Measurements from ENCODE around the gene ETFB. TPM values are rescaled to one million over a fixed set of nuclear protein-coding genes. Genes with fewer than 3 reads are reported as not detected.

The ETFB gene
- total RNA-seq, 4 donors from 2014 or later = 18.8 to 56.6 (median 32.8) TPM

GRCh38 chr19:51318687-51319648 is 47.2 kb downstream of the ETFB start:
- TF ChIP-seq CTCF (IDR thresholded peaks at IDR 0.05) (no peak), POLR2A (IDR thresholded peaks at IDR 0.05) (no peak)
- H3K27me3 ChIP-seq = no peaks in the 10 kb centered on the region
- intact Hi-C loops (cut with DNase I; ENCODE audit: low total_unique reads) = no loop called here

GRCh38 chr19:51317968-51318367 is 48.2 kb downstream of the ETFB start:
- DNase-seq = no peak
- Histone ChIP-seq H3K27ac (no peak overlapping the region), H3K36me3 (no peaks in the 10 kb centered on the region), H3K27me3 (no peaks in the 10 kb centered on the region), H3K4me1 (no peaks in the 10 kb centered on the region), H3K4me3 (no peak overlapping the region), H3K9me3 (no peaks in the 10 kb centered on the region)
- TF ChIP-seq CTCF (IDR thresholded peaks at IDR 0.05) (no peak), POLR2A (IDR thresholded peaks at IDR 0.05) (no peak)
- intact Hi-C loops (cut with DNase I; ENCODE audit: low total_unique reads) = no loop called here

More at GRCh38 chr19:51318687-51319648, 47.2 kb downstream of the ETFB start:
- no peak overlapping the region for H3K4me3 ChIP-seq
- no peaks in the 10 kb centered on the region for H3K9me3 ChIP-seq
- H3K36me3 ChIP-seq = no peaks in the 10 kb centered on the region
- H3K27ac ChIP-seq = no peak overlapping the region
- no peak for DNase-seq
- no peaks in the 10 kb centered on the region for H3K4me1 ChIP-seq

- no peaks in the 10 kb centered on the region for H3K4me1 ChIP-seq
- H3K36me3 ChIP-seq = no peaks in the 10 kb centered on the region
- H3K4me3 ChIP-seq = no peak overlapping the region
- H3K27me3 ChIP-seq = no peaks in the 10 kb centered on the region
- no peaks in the 10 kb centered on the region for H3K9me3 ChIP-seq
- H3K27ac ChIP-seq = no peak overlapping the region
- TF ChIP-seq CTCF (IDR thresholded peaks at IDR 0.05) (no peak), POLR2A (IDR thresholded peaks at IDR 0.05) (no peak)
- DNase-seq = no peak
- intact Hi-C loops (cut with DNase I; ENCODE audit: low total_unique reads) = no loop called here
These were observed 48.8 kb downstream of the ETFB start for GRCh38 chr19:51317376-51317775.

- DNase-seq = no peak
- H3K27me3 ChIP-seq = peaks cover 0 to 5% of the 10 kb centered on the region in 2 donors
- TF ChIP-seq POLR2A (IDR thresholded peaks at IDR 0.05) (no peak), CTCF (IDR thresholded peaks at IDR 0.05) (no peak)
- no peaks in the 10 kb centered on the region for H3K9me3 ChIP-seq
- H3K4me3 ChIP-seq = no peak overlapping the region
- intact Hi-C loops (cut with DNase I; ENCODE audit: low total_unique reads) = no loop called here
- no peak overlapping the region for H3K27ac ChIP-seq
- H3K36me3 ChIP-seq = no peaks in the 10 kb centered on the region
- no peaks in the 10 kb centered on the region for H3K4me1 ChIP-seq
These were observed 49.5 kb downstream of the ETFB start for GRCh38 chr19:51316688-51317087.
